HEK293 (cell line): ENCODE measurements around the gene GAS7.

Experiments used
- CTCF ChIA-PET: fragments of 350-600 bp; formaldehyde crosslinking; extraction: SDS; loops from one replicate; lab custom pipeline; 2021; ENCODE audit warnings: antibody characterized with exemption; lab: Yijun Ruan, JAX
- POLR2A ChIA-PET: fragments of 300-600 bp; formaldehyde crosslinking; extraction: SDS; loops from one replicate; lab custom pipeline; 2020; ENCODE audit warnings: antibody characterized with exemption, inconsistent platforms; lab: Yijun Ruan, JAX
- H3K27ac ChIP-seq: fragments of 200-500 bp; sonication (Bioruptor generic); 2 replicates; pipeline ENCODE4 v1.5.1; 2014; ENCODE audit warnings: low read depth, low read length, control low read depth, inconsistent platforms; ENCODE audit errors: extremely low read depth
- H3K36me3 ChIP-seq, 2 experiments: fragments of 200-500 bp in 1 of 2; sonication (Bioruptor generic) in 1 of 2; 1 replicate in 1 of 2; 2 replicates in 1 of 2; pipeline ENCODE4 v1.5.1; 2014 to 2017; ENCODE audit warnings: inconsistent platforms in 2 of 2, low read length in 2 of 2; ENCODE audit not compliant: control insufficient read depth in 2 of 2, insufficient read depth in 1 of 2
- H3K4me1 ChIP-seq: fragments of 200-500 bp; sonication (Bioruptor generic); 2 replicates; pipeline ENCODE4 v1.5.1; 2014; ENCODE audit warnings: mild to moderate bottlenecking, low read length, inconsistent platforms; ENCODE audit not compliant: control insufficient read depth, insufficient read depth
- H3K4me3 ChIP-seq: 2 replicates; pipeline ENCODE4 v1.5.1; 2011; ENCODE audit warnings: low read depth, mild to moderate bottlenecking, control low read depth, low read length, moderate library complexity
- H3K9me3 ChIP-seq: fragments of 200-500 bp; sonication (Bioruptor generic); 2 replicates; pipeline ENCODE4 v1.5.1; 2014; ENCODE audit warnings: low read depth, low read length, inconsistent platforms; ENCODE audit not compliant: control insufficient read depth, insufficient read depth
- AEBP2 ChIP-seq: fragments of 450-650 bp; formaldehyde crosslinking; IDR thresholded peaks from 2 replicates; pipeline ENCODE4 v1.5.1; 2016; ENCODE audit warnings: missing biosample characterization, missing genetic modification characterization, borderline replicate concordance
- FEZF1 ChIP-seq: fragments of 450-650 bp; formaldehyde crosslinking; IDR thresholded peaks from 2 replicates; pipeline ENCODE4 v1.5.1; 2016; ENCODE audit warnings: missing biosample characterization, missing genetic modification characterization
- HOXC10 ChIP-seq: sonication (generic); formaldehyde crosslinking; IDR thresholded peaks from 2 replicates; pipeline ENCODE4 v1.8.1; 2023; ENCODE audit warnings: mild to moderate bottlenecking, missing genetic modification reagents
- REPIN1 ChIP-seq: fragments of 450-650 bp; formaldehyde crosslinking; IDR thresholded peaks from 2 replicates; pipeline ENCODE4 v1.5.1; 2017; ENCODE audit warnings: missing biosample characterization, missing genetic modification characterization, low read depth
- SP3 ChIP-seq: fragments of 450-650 bp; formaldehyde crosslinking; IDR thresholded peaks from 2 replicates; pipeline ENCODE4 v1.5.1; 2016; ENCODE audit warnings: missing biosample characterization, missing genetic modification characterization
- WT1 ChIP-seq: fragments of 450-650 bp; formaldehyde crosslinking; IDR thresholded peaks from 2 replicates; pipeline ENCODE4 v1.5.1; 2016; ENCODE audit warnings: missing biosample characterization, missing genetic modification characterization
- ZBTB26 ChIP-seq: fragments of 450-650 bp; formaldehyde crosslinking; optimal IDR thresholded peaks from 2 replicates; pipeline ENCODE3; 2016; ENCODE audit warnings: missing biosample characterization, mild to moderate bottlenecking, missing genetic modification characterization
- ZNF114 ChIP-seq: fragments of 450-650 bp; formaldehyde crosslinking; IDR thresholded peaks from 2 replicates; pipeline ENCODE4 v1.5.0; 2017; ENCODE audit warnings: missing biosample characterization, missing genetic modification characterization
- ZNF121 ChIP-seq: fragments of 450-650 bp; formaldehyde crosslinking; IDR thresholded peaks from 2 replicates; pipeline ENCODE4 v1.5.1; 2016; ENCODE audit warnings: missing biosample characterization, missing genetic modification characterization
- ZNF239 ChIP-seq: fragments of 450-650 bp; formaldehyde crosslinking; IDR thresholded peaks from 2 replicates; pipeline ENCODE4 v1.5.1; 2016; ENCODE audit warnings: missing biosample characterization, missing genetic modification characterization
- ZNF324 ChIP-seq: fragments of 450-650 bp; formaldehyde crosslinking; IDR thresholded peaks from 2 replicates; pipeline ENCODE4 v1.5.1; 2016; ENCODE audit warnings: missing biosample characterization, missing genetic modification characterization
- ZNF433 ChIP-seq: fragments of 450-650 bp; formaldehyde crosslinking; IDR thresholded peaks from 2 replicates; pipeline ENCODE4 v1.5.1; 2016; ENCODE audit warnings: missing biosample characterization, missing genetic modification characterization, low read depth
- ZNF585B ChIP-seq: fragments of 450-650 bp; formaldehyde crosslinking; IDR thresholded peaks from 2 replicates; pipeline ENCODE4 v1.5.1; 2016; ENCODE audit warnings: missing biosample characterization, missing genetic modification characterization
- ZNF600 ChIP-seq: fragments of 450-650 bp; formaldehyde crosslinking; IDR thresholded peaks from 2 replicates; pipeline ENCODE4 v1.5.1; 2016; ENCODE audit warnings: missing biosample characterization, missing genetic modification characterization
- ZNF626 ChIP-seq: fragments of 450-650 bp; sonication (Bioruptor Pico); formaldehyde crosslinking; IDR thresholded peaks from 2 replicates; pipeline ENCODE4 v1.5.1; 2018; ENCODE audit warnings: missing biosample characterization, missing genetic modification characterization, inconsistent platforms
- ZNF692 ChIP-seq: fragments of 450-650 bp; formaldehyde crosslinking; IDR thresholded peaks from 2 replicates; pipeline ENCODE4 v1.5.1; 2016; ENCODE audit warnings: missing biosample characterization, missing genetic modification characterization
- ZNF792 ChIP-seq: fragments of 450-650 bp; formaldehyde crosslinking; IDR thresholded peaks from 2 replicates; pipeline ENCODE4 v1.5.1; 2016; ENCODE audit warnings: missing biosample characterization, missing genetic modification characterization
- ZNF830 ChIP-seq: fragments of 450-650 bp; IDR thresholded peaks from 2 replicates; pipeline ENCODE4 v1.5.0; 2018; ENCODE audit warnings: missing biosample characterization, missing genetic modification characterization, low read depth, mild to moderate bottlenecking, moderate library complexity
- ZNF843 ChIP-seq: fragments of 450-650 bp; formaldehyde crosslinking; IDR thresholded peaks from 2 replicates; pipeline ENCODE4 v1.5.1; 2016; ENCODE audit warnings: missing biosample characterization, missing genetic modification characterization
- ZSCAN23 ChIP-seq: fragments of 450-650 bp; formaldehyde crosslinking; IDR thresholded peaks from 2 replicates; pipeline ENCODE4 v1.5.1; 2016; ENCODE audit warnings: missing biosample characterization, missing genetic modification characterization
- TF ChIP-seq, protein P1 (sequence below): fragments of 450-650 bp; formaldehyde crosslinking; IDR thresholded peaks from 2 replicates; pipeline ENCODE4 v1.5.1; 2017; ENCODE audit warnings: missing biosample characterization, missing genetic modification characterization

The GAS7 gene

DNA sequence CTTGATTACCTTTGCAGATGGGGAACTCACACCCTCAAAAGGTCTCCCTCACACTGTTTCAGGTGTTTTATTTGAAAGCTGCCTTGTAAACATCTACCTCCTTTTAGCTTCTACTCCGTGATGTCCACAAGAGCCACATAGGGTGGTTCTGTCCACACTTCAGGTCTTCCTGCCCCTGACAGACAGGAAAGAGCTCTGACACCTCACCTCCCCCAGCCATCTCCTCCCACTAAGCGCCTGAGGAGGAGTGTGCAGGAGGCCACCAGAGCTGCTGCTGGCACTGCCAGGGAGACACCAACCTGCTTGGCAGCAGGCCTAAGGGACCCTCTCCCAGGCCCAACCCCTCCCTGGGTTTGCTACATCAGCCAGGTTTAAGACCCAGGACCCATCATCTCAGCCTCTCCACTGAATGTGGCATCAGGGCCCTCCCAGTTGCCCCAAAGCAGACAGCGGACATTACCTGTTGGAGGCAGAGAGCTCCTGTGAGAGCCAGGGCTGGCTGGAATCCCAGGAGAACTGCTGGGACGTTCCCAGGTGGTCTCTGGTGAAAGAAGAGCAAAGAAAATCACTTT, 217.0 kb downstream of the GAS7 start:
- H3K27ac ChIP-seq: no peak overlapping the region
- no peaks in the 10 kb centered on the region for H3K36me3 ChIP-seq
- H3K4me1 ChIP-seq: no peaks in the 10 kb centered on the region; the same call in 1 of the 2 replicates
- ChIA-PET POLR2A (no interaction called here), CTCF (interaction anchor here (0.6 to 10.1 kb wide), 18 partner anchors 10 to 701 kb away, joined by 3 to 135 read pairs (median 5); partner anchors contain the start of gene RCVRN)
- no peak overlapping the region for H3K4me3 ChIP-seq
- H3K9me3 ChIP-seq: no peaks in the 10 kb centered on the region
- TF ChIP-seq HOXC10 (CRISPR knock-in tag) (no peak), ZNF692 (no peak), ZSCAN23 (no peak), SP3 (no peak), ZNF600 (no peak), ZNF433 (no peak), ZNF830 (tag by site-specific recombination) (no peak)
- TF ChIP-seq, protein P1, sequence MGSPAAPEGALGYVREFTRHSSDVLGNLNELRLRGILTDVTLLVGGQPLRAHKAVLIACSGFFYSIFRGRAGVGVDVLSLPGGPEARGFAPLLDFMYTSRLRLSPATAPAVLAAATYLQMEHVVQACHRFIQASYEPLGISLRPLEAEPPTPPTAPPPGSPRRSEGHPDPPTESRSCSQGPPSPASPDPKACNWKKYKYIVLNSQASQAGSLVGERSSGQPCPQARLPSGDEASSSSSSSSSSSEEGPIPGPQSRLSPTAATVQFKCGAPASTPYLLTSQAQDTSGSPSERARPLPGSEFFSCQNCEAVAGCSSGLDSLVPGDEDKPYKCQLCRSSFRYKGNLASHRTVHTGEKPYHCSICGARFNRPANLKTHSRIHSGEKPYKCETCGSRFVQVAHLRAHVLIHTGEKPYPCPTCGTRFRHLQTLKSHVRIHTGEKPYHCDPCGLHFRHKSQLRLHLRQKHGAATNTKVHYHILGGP: no peak

- Histone ChIP-seq H3K36me3 (no peaks in the 10 kb centered on the region), H3K4me1 (peaks cover 1% of the 10 kb centered on the region), H3K4me3 (no peak overlapping the region), H3K27ac (peak overlapping the region; percentile 11; the same call in 1 of the 2 replicates), H3K9me3 (no peaks in the 10 kb centered on the region)
- peak; percentile 81 for TF ChIP-seq FEZF1
- TF ChIP-seq ZNF626 (tag by site-specific recombination): no peak
- ChIA-PET CTCF (interaction anchor here (0.6 to 10.1 kb wide), 10 partner anchors 9 to 636 kb away, joined by 3 to 135 read pairs (median 4); no protein-coding TSS in a partner anchor), POLR2A (no interaction called here)
Measured at GRCh38 chr17:9979463-9979995, 218.9 kb downstream of the GAS7 start.

DNA sequence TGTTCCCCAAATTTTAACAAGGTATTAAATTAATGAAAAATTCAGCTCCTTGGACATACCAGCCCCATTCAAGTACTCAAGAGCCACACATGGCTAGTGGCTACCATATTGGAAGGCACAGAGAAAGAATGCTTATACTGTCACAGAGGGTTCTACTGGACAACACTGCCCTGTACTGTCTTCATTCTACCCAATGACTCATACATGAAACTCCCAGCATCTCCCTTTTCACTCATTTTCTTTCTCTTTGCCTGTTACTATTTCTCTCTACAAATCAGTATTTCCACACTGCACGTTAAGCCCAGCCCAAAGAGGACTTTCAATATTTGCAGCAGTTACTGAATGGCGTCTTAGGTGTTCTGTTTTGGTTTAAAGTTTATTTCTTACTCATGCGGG, 221.2 kb downstream of the GAS7 start:
- no peaks in the 10 kb centered on the region for H3K36me3 ChIP-seq
- ChIA-PET POLR2A (no interaction called here), CTCF (interaction anchor here (0.6 to 10.1 kb wide), 4 partner anchors 10 to 142 kb away, joined by 4 to 135 read pairs (median 60); no protein-coding TSS in a partner anchor)
- peaks cover 18% of the 10 kb centered on the region for H3K4me1 ChIP-seq
- TF ChIP-seq ZNF792 (tag by site-specific recombination): no peak
- no peak for TF ChIP-seq ZNF239 (tag by site-specific recombination)
- no peak for TF ChIP-seq ZNF843 (tag by site-specific recombination)
- no peak for TF ChIP-seq ZBTB26 (tag by site-specific recombination)
- TF ChIP-seq ZNF585B (tag by site-specific recombination): no peak
- TF ChIP-seq AEBP2 (tag by site-specific recombination): no peak
- no peak for TF ChIP-seq ZNF121
- TF ChIP-seq ZNF114 (tag by site-specific recombination): no peak
- no peak for TF ChIP-seq WT1 (tag by site-specific recombination)
- TF ChIP-seq ZNF324 (tag by site-specific recombination): no peak
- no peak for TF ChIP-seq REPIN1 (tag by site-specific recombination)
- no peak overlapping the region for H3K4me3 ChIP-seq
- H3K27ac ChIP-seq: no peak overlapping the region
- no peaks in the 10 kb centered on the region for H3K9me3 ChIP-seq
